ENCODE measurements around the gene ZBTB7C.

GRCh38 chr18:48173557-48173956 is 235.6 kb downstream of the ZBTB7C start:
- TF ChIP-seq CTCF (conservative IDR thresholded peaks at IDR 0.05; ENCODE audit: low read length) (no peak), EZH2phosphoT487 (IDR thresholded peaks at IDR 0.05; ENCODE audit: borderline replicate concordance) (no peak)

Data from Loucy (cell line).